ENCODE data around the gene CENPX. TPM values are rescaled to one million over a fixed set of nuclear protein-coding genes. Genes with fewer than 3 reads are reported as not detected.

The CENPX gene
- total and polyA plus RNA-seq, 2 of the 13 experiments (the other 11 are each of a cell fraction or from before 2014, with no cell fraction given), result 92.7 to 170 TPM

DNA sequence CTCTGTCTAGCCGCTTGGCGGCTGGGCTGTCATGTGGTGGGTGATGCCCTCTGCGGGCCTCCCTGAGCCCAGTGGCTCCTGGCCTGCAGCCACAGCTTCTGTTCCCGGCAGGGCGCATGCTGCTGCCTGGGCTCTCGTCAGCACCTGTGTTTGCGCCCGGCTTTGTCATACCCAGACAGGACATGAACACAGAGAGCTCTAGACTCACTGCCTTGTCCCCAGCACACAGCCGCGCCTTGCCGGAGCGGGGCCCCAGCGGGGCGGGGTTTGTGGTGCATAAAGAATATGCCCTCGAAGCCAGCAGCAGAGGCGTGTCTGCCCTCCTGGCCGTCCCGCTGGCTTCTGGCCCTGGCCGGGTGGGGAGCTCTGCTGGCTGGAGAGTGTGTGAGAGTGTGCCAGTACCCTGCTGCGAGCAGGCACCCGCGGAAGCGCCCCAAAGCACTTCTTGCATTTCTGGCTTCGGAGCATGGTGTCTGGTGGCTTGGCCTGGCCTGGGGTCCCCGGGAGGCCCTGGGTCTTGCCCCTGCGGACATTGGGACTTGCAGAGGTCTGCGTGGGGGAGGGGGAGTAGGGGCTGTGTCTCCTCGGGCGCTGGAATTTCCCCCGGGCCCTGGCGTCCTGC is 30.9 kb downstream of the CENPX start (continued):
- TF ChIP-seq ZXDC (CRISPR knock-in tag; IDR thresholded peaks at IDR 0.05) (no peak), ZBTB25 (CRISPR knock-in tag; IDR thresholded peaks at IDR 0.05) (peak; percentile 74), FOXC1 (CRISPR knock-in tag; IDR thresholded peaks at IDR 0.05; ENCODE audit: borderline replicate concordance) (peak; percentile 94), NPAS2 (CRISPR knock-in tag; IDR thresholded peaks at IDR 0.05; ENCODE audit: borderline replicate concordance) (no peak), GATAD2A (CRISPR knock-in tag; IDR thresholded peaks at IDR 0.05) (peak; percentile 90), KDM6A (CRISPR knock-in tag; IDR thresholded peaks at IDR 0.05; ENCODE audit: low read depth) (0 out of 2 replicates have a peak, but pooled peaks have one; percentile 6), KLF13 (CRISPR knock-in tag; IDR thresholded peaks at IDR 0.05) (no peak; the same call in 1 of the 2 replicates), ZNF720 (CRISPR knock-in tag; IDR thresholded peaks at IDR 0.05) (0 out of 2 replicates have a peak, but pooled peaks have one; percentile 42), ZNF333 (CRISPR knock-in tag; IDR thresholded peaks at IDR 0.05; ENCODE audit: borderline replicate concordance) (no peak; the same call in 1 of the 2 replicates), ZNF337 (CRISPR knock-in tag; IDR thresholded peaks at IDR 0.05; ENCODE audit: borderline replicate concordance, low read depth) (0 out of 2 replicates have a peak, but pooled peaks have one; percentile 60), SPEN (CRISPR knock-in tag; IDR thresholded peaks at IDR 0.05; ENCODE audit: low read depth) (peak; percentile 55), PCBP2 (optimal IDR thresholded peaks at IDR 0.05; ENCODE audit: low read depth, low read length, poor library complexity, severe bottlenecking) (no peak), ZNF484 (CRISPR knock-in tag; IDR thresholded peaks at IDR 0.05; ENCODE audit: borderline replicate concordance, low read depth) (0 out of 2 replicates have a peak, but pooled peaks have one; percentile 3), ZFP37 (CRISPR knock-in tag; IDR thresholded peaks at IDR 0.05; ENCODE audit: borderline replicate concordance) (peak; percentile 73), ZNF331 (CRISPR knock-in tag; IDR thresholded peaks at IDR 0.05) (peak; percentile 95), ZNF296 (CRISPR knock-in tag; conservative IDR thresholded peaks at IDR 0.05) (peak; percentile 97), MAZ (IDR thresholded peaks at IDR 0.05; ENCODE audit: borderline replicate concordance, low read depth, low read length) (peak; percentile 82), MAZ (CRISPR knock-in tag; IDR thresholded peaks at IDR 0.05; ENCODE audit: low read depth) (peak; percentile 97), ATF2 (CRISPR knock-in tag; IDR thresholded peaks at IDR 0.05) (peak; percentile 89)
- TF ChIP-seq, protein P1, sequence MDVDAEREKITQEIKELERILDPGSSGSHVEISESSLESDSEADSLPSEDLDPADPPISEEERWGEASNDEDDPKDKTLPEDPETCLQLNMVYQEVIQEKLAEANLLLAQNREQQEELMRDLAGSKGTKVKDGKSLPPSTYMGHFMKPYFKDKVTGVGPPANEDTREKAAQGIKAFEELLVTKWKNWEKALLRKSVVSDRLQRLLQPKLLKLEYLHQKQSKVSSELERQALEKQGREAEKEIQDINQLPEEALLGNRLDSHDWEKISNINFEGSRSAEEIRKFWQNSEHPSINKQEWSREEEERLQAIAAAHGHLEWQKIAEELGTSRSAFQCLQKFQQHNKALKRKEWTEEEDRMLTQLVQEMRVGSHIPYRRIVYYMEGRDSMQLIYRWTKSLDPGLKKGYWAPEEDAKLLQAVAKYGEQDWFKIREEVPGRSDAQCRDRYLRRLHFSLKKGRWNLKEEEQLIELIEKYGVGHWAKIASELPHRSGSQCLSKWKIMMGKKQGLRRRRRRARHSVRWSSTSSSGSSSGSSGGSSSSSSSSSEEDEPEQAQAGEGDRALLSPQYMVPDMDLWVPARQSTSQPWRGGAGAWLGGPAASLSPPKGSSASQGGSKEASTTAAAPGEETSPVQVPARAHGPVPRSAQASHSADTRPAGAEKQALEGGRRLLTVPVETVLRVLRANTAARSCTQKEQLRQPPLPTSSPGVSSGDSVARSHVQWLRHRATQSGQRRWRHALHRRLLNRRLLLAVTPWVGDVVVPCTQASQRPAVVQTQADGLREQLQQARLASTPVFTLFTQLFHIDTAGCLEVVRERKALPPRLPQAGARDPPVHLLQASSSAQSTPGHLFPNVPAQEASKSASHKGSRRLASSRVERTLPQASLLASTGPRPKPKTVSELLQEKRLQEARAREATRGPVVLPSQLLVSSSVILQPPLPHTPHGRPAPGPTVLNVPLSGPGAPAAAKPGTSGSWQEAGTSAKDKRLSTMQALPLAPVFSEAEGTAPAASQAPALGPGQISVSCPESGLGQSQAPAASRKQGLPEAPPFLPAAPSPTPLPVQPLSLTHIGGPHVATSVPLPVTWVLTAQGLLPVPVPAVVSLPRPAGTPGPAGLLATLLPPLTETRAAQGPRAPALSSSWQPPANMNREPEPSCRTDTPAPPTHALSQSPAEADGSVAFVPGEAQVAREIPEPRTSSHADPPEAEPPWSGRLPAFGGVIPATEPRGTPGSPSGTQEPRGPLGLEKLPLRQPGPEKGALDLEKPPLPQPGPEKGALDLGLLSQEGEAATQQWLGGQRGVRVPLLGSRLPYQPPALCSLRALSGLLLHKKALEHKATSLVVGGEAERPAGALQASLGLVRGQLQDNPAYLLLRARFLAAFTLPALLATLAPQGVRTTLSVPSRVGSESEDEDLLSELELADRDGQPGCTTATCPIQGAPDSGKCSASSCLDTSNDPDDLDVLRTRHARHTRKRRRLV (CRISPR knock-in tag; IDR thresholded peaks at IDR 0.05), result peak; percentile 93

All from HepG2 (cell line).